Hepatocyte (in vitro differentiated cells): Measurements from ENCODE around the gene HIRIP3. TPM values are rescaled to one million over a fixed set of nuclear protein-coding genes. Genes with fewer than 3 reads are reported as not detected.

Experiments used
- DNase-seq: peaks from one replicate; pipeline ENCODE4 v3.0.0-alpha.2; 2016; ENCODE audit warnings: low spot score
- H2AFZ ChIP-seq: fragments of 200-600 bp; sonication (generic); 2 replicates; pipeline ENCODE4 v1.6.0; 2016; ENCODE audit warnings: antibody characterized with exemption, mild to moderate bottlenecking
- H3K27ac ChIP-seq: fragments of 200-600 bp; sonication (generic); 2 replicates; pipeline ENCODE4 v1.5.1; 2016; ENCODE audit warnings: mild to moderate bottlenecking
- H3K27me3 ChIP-seq: fragments of 200-600 bp; sonication (generic); 2 replicates; pipeline ENCODE4 v1.6.1; 2016
- H3K36me3 ChIP-seq: fragments of 200-600 bp; sonication (generic); replicated peaks from 2 replicates; pipeline ENCODE4 v1.5.1; 2016; ENCODE audit warnings: low read depth; ENCODE audit not compliant: insufficient read depth
- H3K4me1 ChIP-seq: fragments of 200-600 bp; sonication (generic); 2 replicates; pipeline ENCODE4 v1.5.1; 2016; ENCODE audit warnings: mild to moderate bottlenecking, moderate library complexity; ENCODE audit not compliant: insufficient read depth
- H3K4me2 ChIP-seq: fragments of 200-600 bp; sonication (generic); 2 replicates; pipeline ENCODE4 v1.6.0; 2016
- H3K4me3 ChIP-seq: fragments of 200-600 bp; sonication (generic); 2 replicates; pipeline ENCODE4 v1.5.1; 2016; ENCODE audit warnings: mild to moderate bottlenecking
- H3K79me2 ChIP-seq: fragments of 200-600 bp; sonication (generic); 2 replicates; pipeline ENCODE4 v1.6.0; 2017; ENCODE audit warnings: mild to moderate bottlenecking
- H3K9me2 ChIP-seq: fragments of 200-600 bp; sonication (generic); replicated peaks from 2 replicates; pipeline ENCODE4 v1.6.0; 2017; ENCODE audit warnings: mild to moderate bottlenecking; ENCODE audit not compliant: insufficient read depth
- H3K9me3 ChIP-seq: fragments of 200-600 bp; sonication (generic); 2 replicates; pipeline ENCODE4 v1.5.1; 2016; ENCODE audit warnings: low read depth, mild to moderate bottlenecking
- H4K20me1 ChIP-seq: fragments of 200-600 bp; sonication (generic); 2 replicates; pipeline ENCODE4 v1.6.0; 2016; ENCODE audit warnings: mild to moderate bottlenecking; ENCODE audit not compliant: insufficient read depth, poor library complexity, severe bottlenecking
- CTCF ChIP-seq: fragments of 200-600 bp; sonication (generic); IDR thresholded peaks from 2 replicates; pipeline ENCODE4 v1.5.1; 2016; ENCODE audit warnings: antibody characterized with exemption, mild to moderate bottlenecking; ENCODE audit not compliant: poor library complexity
- EZH2 ChIP-seq: fragments of 200-600 bp; sonication (generic); IDR thresholded peaks from 2 replicates; pipeline ENCODE4 v1.6.1; 2016; ENCODE audit warnings: antibody characterized with exemption, mild to moderate bottlenecking, borderline replicate concordance
- EZH2phosphoT487 ChIP-seq: fragments of 200-600 bp; sonication (generic); IDR thresholded peaks from one replicate; pipeline ENCODE4 v1.6.1; 2018; ENCODE audit warnings: antibody characterized with exemption, mild to moderate bottlenecking, low read depth, moderate library complexity; ENCODE audit not compliant: unreplicated experiment, severe bottlenecking
- WGBS: methylation state at CpG from one replicate; pipeline ENCODE4 v1.1.6; 2016; ENCODE audit warnings: low lambda C conversion rate; ENCODE audit errors: missing lambda C conversion rate; 5-methylcytosine and 5-hydroxymethylcytosine counted together
- polyA plus RNA-seq: library from polyadenylated mRNA; unstranded; fragments of >200 nt; fragmentation: Nextera tagmentation; extraction: Ambion mirVana; gene quantifications from 2 replicates; pipeline ENCODE4 v1.2.1, GENCODE V29; 2016
- total RNA-seq: library from RNA; depleted of rRNA; stranded (reverse); fragments of >200 nt; gene quantifications from 2 replicates; pipeline ENCODE4 v1.2.3, GENCODE V29; 2014

HIRIP3 gene
- total and polyA plus RNA-seq, 2 experiments from 2014 or later = 10.6 to 12.9 TPM

- TF ChIP-seq EZH2phosphoT487 (no peak), EZH2 (no peak), CTCF (no peak)
- peaks cover 25% of the 10 kb centered on the region for H3K27me3 ChIP-seq
- H3K79me2 ChIP-seq = no peaks in the 10 kb centered on the region
- H3K27ac ChIP-seq = no peak overlapping the region
- H3K4me1 ChIP-seq = no peaks in the 10 kb centered on the region
- H3K4me2 ChIP-seq = no peak overlapping the region
- no peak overlapping the region for H2AFZ ChIP-seq
- no peaks in the 10 kb centered on the region for H4K20me1 ChIP-seq
- H3K36me3 ChIP-seq = no peaks in the 10 kb centered on the region
- no peak overlapping the region for H3K4me3 ChIP-seq
- 61% methylated on average over 21 of the region's 26 CpGs for WGBS
- H3K9me2 ChIP-seq = no peaks in the 10 kb centered on the region
- no peaks in the 10 kb centered on the region for H3K9me3 ChIP-seq
- DNase-seq = no peak
Measured at GRCh38 chr16:30009085-30009862, 13.9 kb upstream of the HIRIP3 start.

GRCh38 chr16:30007378-30007895 lies 12.0 kb upstream of the HIRIP3 start:
- Histone ChIP-seq H3K36me3 (no peaks in the 10 kb centered on the region), H3K27me3 (peaks cover 25% of the 10 kb centered on the region), H4K20me1 (no peaks in the 10 kb centered on the region), H3K9me2 (no peaks in the 10 kb centered on the region), H2AFZ (no peak overlapping the region), H3K4me1 (no peaks in the 10 kb centered on the region), H3K79me2 (no peaks in the 10 kb centered on the region), H3K4me3 (no peak overlapping the region), H3K27ac (no peak overlapping the region), H3K9me3 (no peaks in the 10 kb centered on the region), H3K4me2 (no peak overlapping the region)
- no peak for TF ChIP-seq EZH2
- no peak for TF ChIP-seq CTCF
- TF ChIP-seq EZH2phosphoT487 = no peak
- 78% methylated on average over 11 of the region's 11 CpGs for WGBS
- no peak for DNase-seq

GRCh38 chr16:30006659-30007377 lies 11.4 kb upstream of the HIRIP3 start:
- TF ChIP-seq EZH2phosphoT487 (no peak), CTCF (no peak), EZH2 (no peak)
- Histone ChIP-seq H3K36me3 (no peaks in the 10 kb centered on the region), H3K9me2 (no peaks in the 10 kb centered on the region), H3K4me3 (no peak overlapping the region), H4K20me1 (no peaks in the 10 kb centered on the region), H3K9me3 (no peaks in the 10 kb centered on the region), H3K27ac (no peak overlapping the region), H3K79me2 (no peaks in the 10 kb centered on the region), H3K4me1 (no peaks in the 10 kb centered on the region), H3K4me2 (no peak overlapping the region), H2AFZ (no peak overlapping the region), H3K27me3 (peaks cover 20% of the 10 kb centered on the region)
- 94% methylated on average over 32 of the region's 34 CpGs for WGBS
- DNase-seq = no peak
